HG03108 (cell line): ENCODE results near the gene GRHL3.

Experiments
- ATAC-seq: cut with Tn5 transposase; IDR thresholded peaks from one replicate; pipeline ENCODE4 v1.9.1; 2021; ENCODE audit warnings: moderate library complexity; ENCODE audit not compliant: unreplicated experiment

Gene GRHL3

DNA sequence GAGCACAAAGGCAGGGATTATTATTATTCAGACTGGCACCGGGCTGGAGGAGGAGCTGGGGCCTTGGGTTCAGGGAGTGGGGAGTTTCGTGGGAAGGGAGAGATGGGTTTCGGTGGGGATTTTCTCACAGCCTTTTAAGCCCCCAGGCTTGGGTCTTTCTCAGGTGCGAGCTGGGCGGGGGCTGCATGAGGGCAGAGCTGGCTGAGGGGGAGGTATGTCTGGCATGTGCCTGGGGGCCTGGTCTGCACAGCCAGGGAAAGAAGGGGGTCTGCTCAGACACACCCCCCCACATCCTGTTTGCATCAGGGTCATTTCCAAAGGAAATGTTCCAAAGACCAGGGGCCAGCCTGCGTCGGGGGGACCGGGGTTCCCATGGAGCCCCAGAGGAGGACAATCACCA lies 21.6 kb downstream of the GRHL3 start:
- ATAC-seq: no peak

DNA sequence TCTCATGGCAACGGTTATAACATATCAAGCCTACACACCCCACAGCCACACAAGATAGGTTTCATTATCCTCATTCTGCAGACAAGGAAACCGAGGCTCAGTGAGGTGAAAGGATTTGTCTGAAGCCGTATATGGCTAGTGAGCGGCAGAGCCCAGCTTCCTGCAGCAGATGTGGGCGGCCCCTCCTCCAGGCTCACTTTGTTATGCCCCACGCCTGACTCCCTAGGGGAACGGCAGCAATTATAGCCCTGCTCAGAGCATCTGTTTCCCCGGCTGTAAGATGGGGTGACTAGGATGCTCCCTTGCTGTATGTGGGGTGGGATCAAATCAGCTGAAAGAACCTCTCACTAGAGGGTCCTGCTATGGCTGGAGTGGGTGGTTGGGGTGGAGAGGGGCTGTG lies 22.1 kb downstream of the GRHL3 start:
- ATAC-seq: no peak

DNA sequence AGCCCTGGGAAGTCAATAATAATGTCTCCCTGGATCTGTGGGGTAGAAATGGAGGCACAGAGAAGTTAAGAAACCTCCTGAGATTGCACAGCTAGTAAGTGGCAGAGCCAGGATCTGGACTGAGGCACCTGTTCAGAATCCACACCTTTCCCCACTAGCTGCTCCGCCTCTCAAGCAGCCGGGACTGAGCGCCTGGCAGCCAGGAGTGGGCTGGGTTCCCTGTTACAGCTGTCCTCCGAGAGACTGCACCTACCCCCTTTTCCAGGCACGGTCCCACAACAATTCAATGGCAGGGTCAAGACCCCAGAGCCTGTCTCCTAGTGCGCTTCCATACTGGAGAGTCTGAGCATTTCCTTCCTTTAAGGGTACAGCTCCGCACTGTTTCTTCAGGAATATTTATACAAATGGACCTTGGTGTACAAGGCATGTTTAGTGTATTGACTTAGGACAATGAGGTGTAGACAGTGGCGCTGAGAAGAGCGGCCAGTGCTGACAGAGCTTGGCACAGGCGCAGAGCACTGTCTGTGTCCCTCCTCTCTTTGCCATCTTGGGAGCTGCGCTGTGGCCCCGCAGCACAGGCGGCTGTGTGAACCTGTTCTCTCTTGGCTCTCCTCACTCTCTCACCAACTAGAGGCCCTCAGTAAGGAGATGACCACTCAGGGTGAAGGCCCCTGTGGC lies 24.4 kb downstream of the GRHL3 start:
- no peak for ATAC-seq

DNA sequence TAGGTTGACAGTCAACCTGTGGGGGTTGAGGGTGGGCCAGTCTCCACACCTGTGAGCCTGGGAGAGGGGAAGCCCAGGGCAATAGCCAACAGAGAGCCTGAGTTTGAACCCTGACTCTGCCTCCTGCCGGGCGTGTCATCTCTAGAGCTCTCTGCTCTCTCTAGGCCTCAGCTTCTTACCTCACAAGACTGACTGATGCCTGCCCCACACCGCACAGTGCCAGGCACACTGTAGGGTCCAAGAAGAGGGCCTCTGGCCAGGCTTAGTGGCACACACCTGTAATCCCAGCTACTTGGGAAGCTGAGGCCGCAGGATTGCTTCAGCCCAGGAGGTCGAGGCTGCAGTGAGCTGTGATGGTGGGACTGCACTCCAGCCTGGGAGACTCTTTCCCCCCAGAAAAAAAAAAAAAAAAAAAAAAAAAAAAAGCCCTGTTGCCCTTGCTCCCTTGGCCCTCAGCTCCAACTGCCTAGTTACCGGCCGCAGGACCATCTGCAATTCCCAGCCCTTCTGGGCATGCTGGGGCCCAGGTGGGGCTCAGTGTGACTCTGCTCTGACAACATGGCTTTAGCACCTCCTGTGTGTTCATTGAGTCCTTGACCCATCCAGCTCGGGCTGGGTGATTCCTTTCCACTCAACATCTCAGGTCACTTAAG lies 25.1 kb downstream of the GRHL3 start:
- no peak for ATAC-seq

DNA sequence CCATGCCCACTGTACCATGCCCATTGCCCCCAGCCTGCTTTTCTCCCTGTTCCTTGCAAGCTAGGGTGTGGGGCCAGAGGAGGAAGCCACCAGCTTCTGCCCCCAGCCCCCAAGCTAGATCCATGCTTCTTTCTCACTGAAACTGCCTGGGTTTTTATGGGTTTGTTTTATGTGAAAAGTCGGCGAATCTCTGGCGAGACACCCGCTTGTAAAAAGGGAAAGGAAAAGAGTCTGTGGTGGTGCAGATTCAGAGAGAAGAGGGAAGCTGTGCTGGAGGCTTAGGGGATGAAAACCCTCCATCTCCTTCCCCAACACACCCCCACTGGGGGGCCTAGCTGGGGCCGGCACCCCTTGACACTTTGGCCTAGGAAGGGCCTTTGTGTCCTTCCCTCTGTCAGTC lies 26.2 kb downstream of the GRHL3 start:
- no peak for ATAC-seq

DNA sequence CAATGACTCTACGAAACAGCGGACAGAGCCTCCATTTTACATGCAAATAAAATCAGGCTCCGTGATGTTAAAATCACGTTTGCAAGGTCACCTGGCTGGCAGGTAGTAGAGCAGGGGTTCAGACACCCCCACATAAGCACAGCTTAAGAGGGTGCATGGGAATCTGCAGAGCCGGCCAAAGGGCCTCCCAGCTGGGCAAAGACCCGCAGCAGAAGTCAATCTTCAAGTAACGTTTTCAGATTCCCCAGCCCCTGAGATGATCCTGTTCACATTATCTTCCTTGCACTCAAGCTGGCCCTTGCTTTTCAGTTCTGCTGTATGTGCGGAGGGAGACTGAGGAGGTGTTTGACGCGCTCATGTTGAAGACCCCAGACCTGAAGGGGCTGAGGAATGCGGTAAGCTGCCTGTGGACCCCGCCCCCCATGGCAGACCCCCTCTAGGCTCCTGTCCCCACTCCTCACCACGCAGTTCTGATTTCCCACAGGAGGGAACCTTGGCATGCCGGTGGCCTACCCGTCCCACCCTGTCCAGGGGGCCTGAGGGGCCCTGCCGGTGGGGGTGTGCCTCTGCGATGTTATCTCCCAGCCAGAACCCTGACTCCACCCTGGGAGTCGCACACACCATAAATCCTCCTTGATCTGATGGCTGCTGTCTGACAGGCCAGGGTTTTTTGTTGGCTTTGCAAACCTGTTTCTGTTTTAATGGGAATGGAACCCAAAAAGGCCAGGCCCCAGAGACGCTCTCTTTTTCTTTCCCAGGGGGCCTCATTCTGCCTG lies 28.2 kb downstream of the GRHL3 start:
- ATAC-seq: no peak

DNA sequence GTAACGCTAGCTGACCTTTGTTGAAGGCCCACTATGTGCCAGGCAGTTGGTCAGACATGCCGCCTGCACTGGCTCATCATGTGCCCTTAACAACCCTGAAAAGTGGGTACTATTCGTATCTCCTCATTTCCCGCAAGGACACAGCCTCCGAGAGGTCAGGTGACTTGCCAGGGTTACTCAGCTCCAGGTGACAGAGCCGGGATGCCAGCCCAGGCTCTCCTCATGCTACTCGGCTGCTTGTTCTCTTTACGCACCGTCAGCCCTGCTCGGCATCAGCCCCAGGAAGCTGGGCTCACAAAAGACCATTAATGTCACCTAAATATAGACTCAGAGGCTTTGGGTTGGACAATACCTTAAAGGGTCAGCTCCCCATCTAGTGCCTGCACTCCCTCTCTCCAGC lies 29.0 kb downstream of the GRHL3 start:
- no peak for ATAC-seq

DNA sequence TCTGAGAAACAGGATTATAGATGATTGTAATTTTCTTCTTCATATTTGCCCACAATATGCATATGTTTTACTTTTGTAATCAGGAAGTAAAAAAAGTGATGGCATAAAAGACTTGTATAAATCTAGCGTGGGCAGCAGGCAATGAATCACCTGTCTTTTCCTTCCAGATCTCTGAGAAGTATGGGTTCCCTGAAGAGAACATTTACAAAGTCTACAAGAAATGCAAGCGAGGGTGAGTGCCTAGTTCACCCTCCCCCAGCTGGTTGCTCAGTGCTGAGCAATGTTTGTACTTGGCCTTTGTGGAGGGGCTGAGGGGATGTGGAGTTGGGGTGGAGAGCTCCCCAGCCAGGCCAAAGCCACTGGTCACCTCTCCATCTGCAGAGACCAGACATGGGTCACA lies 30.7 kb downstream of the GRHL3 start:
- no peak for ATAC-seq

DNA sequence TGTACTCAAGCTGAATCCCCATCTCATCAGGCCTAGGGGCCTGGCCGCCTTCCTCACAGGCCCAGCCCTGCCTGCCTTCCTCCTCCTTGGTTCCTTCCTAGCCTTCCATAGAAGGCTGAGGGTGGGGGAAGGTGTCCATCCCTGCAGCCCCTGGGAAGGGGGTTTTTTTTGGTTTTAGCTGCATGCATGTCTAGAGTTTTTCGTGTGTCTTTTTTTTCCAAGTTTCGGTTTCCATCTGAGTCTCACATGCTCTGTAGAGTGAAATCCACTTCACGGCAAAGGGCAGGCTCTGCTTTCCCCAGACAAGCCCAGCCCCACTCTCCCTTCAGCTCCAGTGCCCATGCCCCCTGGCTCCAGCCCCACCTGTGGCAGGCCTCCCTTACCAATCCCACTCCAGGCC lies 32.1 kb downstream of the GRHL3 start:
- ATAC-seq: no peak

DNA sequence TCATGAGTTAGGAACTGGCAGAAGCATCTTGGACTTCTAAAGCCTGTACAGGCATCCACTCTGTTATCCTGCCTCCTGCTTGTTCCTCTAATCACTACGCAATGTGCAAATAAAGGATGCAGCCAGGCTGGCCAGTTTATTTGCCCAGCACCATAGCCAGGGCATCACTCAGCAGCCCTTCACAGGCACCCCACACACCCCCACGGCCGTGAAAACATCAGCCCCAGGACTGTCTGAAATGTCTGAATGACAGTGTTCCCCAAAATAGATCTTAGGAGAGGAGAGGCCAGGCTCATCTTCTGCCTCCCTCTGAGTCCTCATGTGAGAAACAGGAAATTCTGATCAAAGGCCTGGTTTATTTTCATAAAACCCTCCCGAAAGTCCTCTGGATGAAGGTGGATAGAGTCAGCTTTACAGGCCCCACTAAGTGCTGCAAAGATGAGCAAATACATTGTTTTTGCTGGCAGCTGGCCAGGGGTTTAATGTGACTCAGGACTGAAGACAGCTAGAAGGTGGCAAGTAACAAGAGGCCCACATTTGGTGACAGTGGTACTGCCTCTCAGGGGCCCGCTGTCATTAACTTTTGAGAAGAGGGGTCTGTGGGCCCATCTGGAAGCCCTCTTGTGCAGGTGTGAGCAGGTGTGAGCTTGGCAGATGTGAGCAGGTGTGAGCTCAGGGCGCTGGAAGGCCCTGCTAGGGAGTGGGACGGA lies 32.9 kb downstream of the GRHL3 start:
- no peak for ATAC-seq

DNA sequence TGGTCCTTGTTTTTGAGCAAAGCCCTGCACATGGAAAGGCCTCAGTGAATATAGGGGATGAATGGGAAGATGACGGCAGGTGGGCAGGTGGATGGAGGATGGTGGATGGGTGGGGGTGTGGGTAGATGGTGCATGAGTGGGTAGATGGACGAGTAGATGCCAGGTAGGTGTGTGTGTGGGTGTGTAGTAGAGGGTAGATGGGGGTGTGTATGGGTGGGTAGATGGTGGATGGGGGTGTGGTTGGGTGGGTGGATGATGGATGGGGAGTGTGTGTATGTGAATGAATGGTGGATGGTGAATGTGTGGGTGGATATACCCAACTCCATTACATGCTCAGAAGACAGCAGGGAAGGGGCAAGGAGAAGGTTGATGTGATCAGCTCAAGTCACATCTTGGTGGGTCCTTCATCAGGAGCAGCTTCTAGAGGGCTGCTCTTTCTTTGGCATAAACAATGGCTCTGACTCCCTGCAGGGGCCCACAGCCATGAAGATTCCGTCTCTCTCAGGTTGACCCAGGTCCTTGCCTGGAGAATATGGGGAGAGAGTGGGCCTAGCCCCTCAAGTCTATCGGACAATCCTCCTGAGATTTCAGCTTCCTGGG lies 34.2 kb downstream of the GRHL3 start:
- ATAC-seq: no peak

DNA sequence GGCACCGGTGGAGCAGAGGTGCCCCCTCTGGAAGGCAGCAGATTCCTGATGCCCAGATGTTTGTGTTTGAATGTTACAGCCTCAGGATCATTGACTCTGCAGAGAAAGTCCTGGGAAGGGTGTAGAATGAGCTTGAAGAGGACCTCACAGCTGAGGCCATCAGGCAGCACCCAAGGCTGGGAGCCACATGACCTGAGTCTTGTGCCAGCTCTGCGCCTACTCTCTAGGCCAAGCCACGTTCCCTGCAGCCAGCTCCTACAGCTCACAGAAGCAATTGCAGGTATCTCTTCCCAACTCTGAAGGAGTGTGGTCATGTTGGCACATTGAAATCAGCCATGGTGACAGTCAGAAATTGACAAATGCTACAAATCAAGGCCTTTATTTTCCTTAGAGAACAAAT lies 36.3 kb downstream of the GRHL3 start:
- no peak for ATAC-seq

DNA sequence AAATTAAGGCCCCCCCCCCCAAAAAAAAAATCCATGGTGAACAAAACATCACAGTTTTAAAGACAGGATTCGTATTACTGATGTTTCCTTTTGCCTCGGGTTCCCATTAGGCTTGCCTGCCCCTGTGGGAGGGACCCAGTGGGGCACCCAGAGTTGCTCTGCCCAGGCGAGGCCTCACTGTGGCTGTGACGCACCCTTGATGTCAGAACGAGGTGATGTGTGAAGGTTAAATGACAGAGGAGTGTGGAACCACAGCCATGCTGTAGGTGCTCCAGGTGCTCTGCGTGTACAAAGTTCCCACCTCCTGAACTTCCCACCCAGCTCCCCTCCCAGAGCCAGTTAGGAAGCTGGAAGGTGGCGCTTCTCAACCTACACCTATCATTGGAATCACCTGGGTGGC lies 37.9 kb downstream of the GRHL3 start:
- ATAC-seq: no peak

DNA sequence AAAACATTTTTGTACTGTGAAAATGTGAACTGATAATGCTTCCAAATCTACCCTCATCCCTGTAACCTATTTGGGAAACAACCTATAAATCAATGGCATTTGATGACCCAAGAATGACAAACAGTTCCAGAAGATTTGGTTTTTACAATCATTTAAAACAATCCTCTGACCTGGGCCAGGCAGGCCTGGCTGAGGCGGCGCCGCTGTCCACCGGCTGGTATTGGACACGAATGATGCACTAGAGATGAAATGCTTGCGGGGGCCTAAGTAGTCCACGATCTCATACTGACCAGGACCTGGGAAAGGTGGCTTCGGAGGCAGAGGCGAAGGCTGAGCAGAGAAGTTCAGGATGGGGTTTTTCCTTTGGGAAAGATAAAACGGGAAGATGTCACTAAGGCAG lies 41.5 kb downstream of the GRHL3 start:
- ATAC-seq: no peak

DNA sequence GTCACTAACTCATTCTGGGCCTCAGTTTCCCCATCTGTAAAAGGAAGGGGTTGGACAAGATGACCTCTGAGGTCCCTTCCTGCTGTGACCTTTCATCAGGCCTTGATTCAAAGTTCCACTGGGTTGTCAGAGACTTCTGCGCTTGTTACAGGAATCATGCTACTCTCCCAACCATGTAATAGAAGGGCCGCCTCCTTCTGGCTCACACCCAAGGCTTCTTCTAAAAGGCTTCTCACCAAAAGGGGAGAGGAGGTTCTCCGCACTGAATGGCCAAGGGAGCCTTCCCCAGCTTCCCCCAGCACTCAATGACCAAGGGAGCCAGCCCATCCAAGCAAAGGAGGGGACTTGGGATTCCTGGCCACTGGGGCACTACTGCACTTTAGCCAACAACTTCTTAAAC lies 42.7 kb downstream of the GRHL3 start:
- no peak for ATAC-seq

DNA sequence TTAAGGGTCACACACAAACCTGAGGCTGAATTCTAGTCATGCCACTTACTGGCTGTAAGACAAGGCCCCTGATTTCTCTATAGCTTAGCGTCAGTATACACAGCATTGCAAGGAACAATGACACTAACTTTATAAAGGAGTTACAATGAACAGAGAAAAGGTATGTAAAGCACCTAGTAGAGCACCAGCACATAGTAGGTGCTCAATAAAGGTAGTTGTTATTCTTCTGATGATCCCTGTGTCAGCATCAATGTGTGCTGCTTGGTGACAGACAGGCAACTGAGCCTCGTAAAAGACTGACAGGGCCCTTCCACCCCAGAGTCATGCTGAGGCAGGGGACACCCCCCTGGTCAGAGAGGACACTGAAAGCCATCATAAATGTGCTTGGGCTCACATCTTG lies 43.2 kb downstream of the GRHL3 start:
- ATAC-seq: no peak

DNA sequence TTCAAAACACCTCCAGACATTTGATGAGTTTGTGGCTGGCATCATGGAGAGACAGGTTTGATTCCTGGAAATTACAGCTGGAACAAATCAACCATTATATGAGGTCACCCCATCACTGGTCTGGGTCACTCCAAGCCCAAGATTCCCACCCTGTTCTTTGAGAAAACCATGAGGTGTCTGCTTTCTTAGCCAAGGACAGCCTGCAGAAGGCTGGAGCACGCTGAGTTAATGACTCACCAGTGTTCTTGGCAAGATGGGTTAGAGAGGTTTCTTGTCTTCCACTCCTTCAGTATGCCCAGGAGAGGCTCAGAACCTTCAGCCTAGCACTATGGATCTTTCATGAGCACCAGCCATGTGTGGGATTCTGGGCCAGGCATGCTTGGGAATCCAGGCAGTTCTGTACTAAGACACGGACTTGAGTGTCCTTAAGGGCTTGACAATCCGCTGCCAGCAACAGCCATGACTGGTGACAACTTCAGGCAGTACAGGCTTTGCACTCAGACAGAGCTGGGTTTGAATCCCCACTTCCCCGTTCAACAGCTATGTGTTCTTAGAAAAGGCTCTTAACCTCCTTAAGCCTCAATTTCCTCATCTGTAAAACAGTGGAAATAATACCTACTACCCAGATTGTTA lies 43.9 kb downstream of the GRHL3 start:
- no peak for ATAC-seq

DNA sequence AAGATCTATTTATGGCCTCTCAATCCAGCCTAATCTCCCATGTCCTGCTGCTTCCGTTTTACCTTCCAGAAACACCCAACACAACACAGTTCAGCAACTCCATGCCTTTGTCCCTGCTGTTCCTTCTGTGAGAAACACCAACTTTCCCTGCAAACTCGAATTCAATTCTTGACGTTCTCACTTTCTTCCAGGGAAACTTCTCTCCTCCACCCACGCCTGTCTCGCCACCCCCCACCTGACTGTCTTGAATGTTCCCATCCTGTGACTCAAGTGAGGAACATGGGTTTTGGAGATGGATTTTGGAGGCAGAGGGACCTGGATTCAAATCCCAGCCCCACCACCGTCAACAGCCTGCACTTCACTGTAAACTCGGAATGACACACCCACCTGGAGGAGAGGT lies 44.8 kb downstream of the GRHL3 start:
- no peak for ATAC-seq

DNA sequence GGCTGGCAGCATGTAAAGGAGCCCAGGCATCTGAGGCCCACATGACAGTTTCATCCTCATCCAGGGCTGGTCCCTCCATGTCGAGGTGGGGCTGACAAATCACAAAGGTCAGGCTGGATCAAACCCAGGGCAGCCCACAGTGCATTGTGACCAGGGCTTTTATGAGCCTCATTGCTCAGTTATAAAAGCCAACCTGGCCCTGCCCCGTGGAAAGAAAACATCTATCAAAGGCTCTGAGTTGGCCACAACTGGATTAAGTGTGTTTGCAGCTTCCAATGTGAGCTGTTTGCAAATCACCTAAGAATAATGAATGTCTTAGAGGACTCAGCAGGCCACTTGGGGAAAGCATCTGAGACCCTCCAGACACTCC lies 45.4 kb downstream of the GRHL3 start:
- no peak for ATAC-seq

DNA sequence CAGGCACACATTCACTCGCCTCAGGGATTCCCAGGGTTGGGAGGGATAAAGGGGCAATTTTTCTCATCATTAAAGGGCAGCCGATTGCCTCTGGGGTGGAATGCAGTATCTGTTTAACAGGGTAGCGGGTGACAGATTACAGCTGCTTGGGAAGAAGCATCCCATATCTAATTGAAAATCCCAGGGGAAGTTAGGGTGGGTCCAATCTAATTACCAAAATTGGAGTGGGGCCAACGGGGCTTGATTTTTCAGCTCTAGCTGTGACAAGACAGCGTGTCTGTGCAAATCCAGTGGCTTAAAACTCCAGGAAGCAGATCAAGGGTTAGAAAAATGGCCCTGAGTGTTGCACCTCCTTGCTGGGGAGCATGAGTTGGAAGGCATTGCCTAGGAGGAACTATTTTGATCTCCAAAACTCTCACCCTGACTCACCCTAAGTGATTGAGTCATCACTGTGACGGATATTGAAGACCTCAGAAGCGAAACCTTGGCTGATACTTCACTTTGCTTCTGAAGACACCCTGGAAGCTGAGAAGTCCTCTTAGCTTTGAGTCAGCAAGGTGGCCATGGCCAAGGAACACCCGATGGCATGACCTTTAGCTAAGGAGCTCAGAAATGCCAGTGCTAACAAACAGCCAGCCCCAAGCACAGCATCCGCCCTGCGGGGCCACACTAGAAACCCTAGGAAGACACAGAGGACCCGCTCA lies 46.0 kb downstream of the GRHL3 start:
- ATAC-seq: no peak
